Parathyroid adenoma (tissue), 2 donors: Measurements from ENCODE around the gene ALG3.

Experiments
- H2AFZ ChIP-seq: fragments of 300-600 bp; sonication (generic); one replicate; pipeline ENCODE4 v1.7.0; 2017; ENCODE audit warnings: antibody characterized with exemption, mild to moderate bottlenecking
- H3K27ac ChIP-seq: fragments of 300-600 bp; sonication (generic); one replicate; pipeline ENCODE4 v1.7.0; 2017
- H3K27me3 ChIP-seq: fragments of 300-600 bp; sonication (generic); one replicate; pipeline ENCODE4 v1.7.0; 2017; ENCODE audit warnings: low read length; ENCODE audit not compliant: control insufficient read depth, insufficient read depth
- H3K36me3 ChIP-seq: fragments of 300-600 bp; sonication (generic); one replicate; pipeline ENCODE4 v1.7.0; 2017; ENCODE audit warnings: low read length; ENCODE audit not compliant: control insufficient read depth, insufficient read depth
- H3K4me1 ChIP-seq: fragments of 300-600 bp; sonication (generic); one replicate; pipeline ENCODE4 v1.7.0; 2017; ENCODE audit warnings: control low read depth
- H3K4me2 ChIP-seq: fragments of 300-600 bp; sonication (generic); one replicate; pipeline ENCODE4 v1.7.0; 2017; ENCODE audit warnings: low read length
- H3K4me3 ChIP-seq: fragments of 300-600 bp; sonication (generic); one replicate; pipeline ENCODE4 v1.7.0; 2017; ENCODE audit warnings: low read depth, low read length
- H3K79me2 ChIP-seq: fragments of 300-600 bp; sonication (generic); one replicate; pipeline ENCODE4 v1.7.0; 2017; ENCODE audit warnings: control low read depth
- H3K9ac ChIP-seq: fragments of 300-600 bp; sonication (generic); one replicate; pipeline ENCODE4 v1.7.0; 2017; ENCODE audit warnings: mild to moderate bottlenecking
- H3K9me3 ChIP-seq: fragments of 300-600 bp; sonication (generic); one replicate; pipeline ENCODE4 v1.7.0; 2017; ENCODE audit warnings: low read length; ENCODE audit not compliant: control insufficient read depth
- TF ChIP-seq, protein P1 (sequence below): fragments of 300-600 bp; sonication (generic); IDR thresholded peaks from one replicate; pipeline ENCODE4 v1.7.0; 2017; ENCODE audit warnings: antibody characterized with exemption, mild to moderate bottlenecking
- donor health status: primary hyperparathyroidism.

The ALG3 gene

DNA sequence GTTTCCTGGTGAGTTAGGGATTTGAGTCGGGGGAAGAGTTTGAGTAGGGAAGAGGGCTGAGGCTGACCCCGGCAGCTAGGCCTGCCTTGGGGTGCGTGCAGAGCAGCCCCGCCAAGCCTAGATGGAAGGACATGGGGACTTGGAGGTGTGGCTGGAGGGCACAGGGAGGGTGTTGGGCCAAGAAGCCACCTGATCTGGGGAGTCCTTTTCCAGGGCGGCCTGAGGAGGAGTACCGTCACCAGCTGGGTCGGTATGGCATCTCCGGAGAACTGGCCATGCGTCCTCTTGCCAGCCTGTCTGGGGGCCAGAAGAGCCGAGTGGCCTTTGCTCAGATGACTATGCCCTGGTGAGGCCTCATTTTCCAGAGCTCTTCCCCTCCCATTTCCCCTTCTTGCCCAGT lies 55.9 kb downstream of the ALG3 start:
- H3K9ac ChIP-seq: no peak overlapping the region
- no peaks in the 10 kb centered on the region for H3K79me2 ChIP-seq
- H3K4me3 ChIP-seq: no peak overlapping the region
- H3K36me3 ChIP-seq: no peaks in the 10 kb centered on the region
- no peaks in the 10 kb centered on the region for H3K27me3 ChIP-seq
- H2AFZ ChIP-seq: no peak overlapping the region
- H3K4me1 ChIP-seq: peaks cover under 1% of the 10 kb centered on the region
- TF ChIP-seq, protein P1, sequence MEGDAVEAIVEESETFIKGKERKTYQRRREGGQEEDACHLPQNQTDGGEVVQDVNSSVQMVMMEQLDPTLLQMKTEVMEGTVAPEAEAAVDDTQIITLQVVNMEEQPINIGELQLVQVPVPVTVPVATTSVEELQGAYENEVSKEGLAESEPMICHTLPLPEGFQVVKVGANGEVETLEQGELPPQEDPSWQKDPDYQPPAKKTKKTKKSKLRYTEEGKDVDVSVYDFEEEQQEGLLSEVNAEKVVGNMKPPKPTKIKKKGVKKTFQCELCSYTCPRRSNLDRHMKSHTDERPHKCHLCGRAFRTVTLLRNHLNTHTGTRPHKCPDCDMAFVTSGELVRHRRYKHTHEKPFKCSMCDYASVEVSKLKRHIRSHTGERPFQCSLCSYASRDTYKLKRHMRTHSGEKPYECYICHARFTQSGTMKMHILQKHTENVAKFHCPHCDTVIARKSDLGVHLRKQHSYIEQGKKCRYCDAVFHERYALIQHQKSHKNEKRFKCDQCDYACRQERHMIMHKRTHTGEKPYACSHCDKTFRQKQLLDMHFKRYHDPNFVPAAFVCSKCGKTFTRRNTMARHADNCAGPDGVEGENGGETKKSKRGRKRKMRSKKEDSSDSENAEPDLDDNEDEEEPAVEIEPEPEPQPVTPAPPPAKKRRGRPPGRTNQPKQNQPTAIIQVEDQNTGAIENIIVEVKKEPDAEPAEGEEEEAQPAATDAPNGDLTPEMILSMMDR: no peak
- H3K9me3 ChIP-seq: no peaks in the 10 kb centered on the region
- no peak overlapping the region for H3K4me2 ChIP-seq
- no peak overlapping the region for H3K27ac ChIP-seq
